ENCODE data around the gene WWC2. TPM values are rescaled to one million over a fixed set of nuclear protein-coding genes. Genes with fewer than 3 reads are reported as not detected.

WWC2 gene
- total RNA-seq, 6 experiments from 2014 or later: 86.3 to 114 (median 95.2) TPM

DNA sequence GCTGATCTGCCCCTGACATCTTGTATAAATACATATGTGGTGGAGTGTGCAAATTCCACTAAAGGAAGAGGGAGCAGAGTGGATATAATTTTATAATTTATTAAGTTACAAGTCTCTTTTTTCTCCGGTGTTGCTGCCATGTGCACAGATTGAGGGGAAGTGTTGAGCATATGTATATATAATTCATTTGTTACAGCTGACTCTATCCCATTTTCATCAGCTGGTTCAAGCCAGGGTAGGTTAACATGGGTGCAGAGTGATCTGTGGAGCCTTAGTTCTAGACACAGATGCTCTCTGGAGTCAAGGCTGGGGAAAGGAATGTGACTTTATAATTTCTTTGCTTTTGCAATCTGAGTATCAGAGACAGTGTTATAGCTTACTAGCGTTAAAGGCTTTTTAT, 103.5 kb downstream of the WWC2 start:
- Mint-ChIP-seq H3K4me3 (no peak overlapping the region), H3K4me1 (ENCODE audit: low read depth) (peaks cover 60% of the 10 kb centered on the region), H3K36me3 (ENCODE audit: low read depth) (peaks cover 23% of the 10 kb centered on the region), H3K27me3 (ENCODE audit: insufficient read depth) (no peaks in the 10 kb centered on the region; the same call in none of the 2 replicates), H3K9me3 (no peaks in the 10 kb centered on the region), H3K27ac (peak overlapping the region; percentile 57; the same call in 1 of the 2 replicates)
- DNase-seq: no peak
- TF ChIP-seq, protein P1, sequence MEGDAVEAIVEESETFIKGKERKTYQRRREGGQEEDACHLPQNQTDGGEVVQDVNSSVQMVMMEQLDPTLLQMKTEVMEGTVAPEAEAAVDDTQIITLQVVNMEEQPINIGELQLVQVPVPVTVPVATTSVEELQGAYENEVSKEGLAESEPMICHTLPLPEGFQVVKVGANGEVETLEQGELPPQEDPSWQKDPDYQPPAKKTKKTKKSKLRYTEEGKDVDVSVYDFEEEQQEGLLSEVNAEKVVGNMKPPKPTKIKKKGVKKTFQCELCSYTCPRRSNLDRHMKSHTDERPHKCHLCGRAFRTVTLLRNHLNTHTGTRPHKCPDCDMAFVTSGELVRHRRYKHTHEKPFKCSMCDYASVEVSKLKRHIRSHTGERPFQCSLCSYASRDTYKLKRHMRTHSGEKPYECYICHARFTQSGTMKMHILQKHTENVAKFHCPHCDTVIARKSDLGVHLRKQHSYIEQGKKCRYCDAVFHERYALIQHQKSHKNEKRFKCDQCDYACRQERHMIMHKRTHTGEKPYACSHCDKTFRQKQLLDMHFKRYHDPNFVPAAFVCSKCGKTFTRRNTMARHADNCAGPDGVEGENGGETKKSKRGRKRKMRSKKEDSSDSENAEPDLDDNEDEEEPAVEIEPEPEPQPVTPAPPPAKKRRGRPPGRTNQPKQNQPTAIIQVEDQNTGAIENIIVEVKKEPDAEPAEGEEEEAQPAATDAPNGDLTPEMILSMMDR (IDR thresholded peaks at IDR 0.05): no peak

DNA sequence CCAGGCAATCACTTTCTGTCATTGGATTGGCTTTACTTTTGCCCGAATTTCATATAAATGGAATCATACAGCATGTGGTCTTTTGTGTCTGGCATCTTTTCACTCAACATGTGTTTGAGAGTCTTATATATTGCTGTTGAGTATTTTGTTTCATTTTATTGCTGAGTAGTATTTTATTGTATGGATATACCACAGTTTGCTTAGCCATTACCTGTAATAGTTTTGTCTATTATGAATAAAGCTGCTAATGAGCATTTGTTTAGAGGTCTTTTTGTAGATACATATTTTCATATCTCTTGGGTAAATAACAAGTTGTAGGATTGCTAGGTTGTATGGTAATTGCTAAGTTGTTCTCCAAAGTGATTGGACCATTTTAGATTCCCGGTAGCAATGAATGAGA, 105.7 kb downstream of the WWC2 start:
- peaks cover 28% of the 10 kb centered on the region for H3K36me3 Mint-ChIP-seq (ENCODE audit: low read depth)

DNA sequence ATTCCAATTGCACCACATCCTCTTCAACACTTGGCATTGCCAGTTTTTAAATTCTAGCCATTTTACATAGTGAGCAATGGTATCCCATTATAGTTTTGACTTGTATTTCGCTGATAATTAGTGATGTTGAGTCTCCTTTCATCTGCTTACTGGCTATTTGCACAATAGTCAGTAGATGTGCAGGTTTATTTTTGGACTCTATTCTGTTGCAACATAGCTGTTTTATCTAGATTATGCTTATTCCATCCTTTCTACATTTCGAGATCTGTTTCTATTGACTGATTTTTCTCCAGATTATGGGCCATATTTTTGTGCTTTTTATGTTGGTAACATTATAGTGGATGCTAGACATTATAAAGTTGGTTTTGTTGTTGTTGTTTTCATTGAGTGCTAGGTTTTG, 106.1 kb downstream of the WWC2 start:
- no peak for DNase-seq
- TF ChIP-seq, protein P1 (IDR thresholded peaks at IDR 0.05): no peak
- Mint-ChIP-seq H3K27me3 (ENCODE audit: insufficient read depth) (no peaks in the 10 kb centered on the region; the same call in none of the 2 replicates), H3K4me3 (no peak overlapping the region), H3K36me3 (ENCODE audit: low read depth) (peaks cover 32% of the 10 kb centered on the region), H3K27ac (no peak overlapping the region), H3K9me3 (no peaks in the 10 kb centered on the region), H3K4me1 (ENCODE audit: low read depth) (peaks cover 49% of the 10 kb centered on the region)

More for the DNA sequence above, 105.7 kb downstream of the WWC2 start:
- Mint-ChIP-seq H3K27me3 (ENCODE audit: insufficient read depth) (no peaks in the 10 kb centered on the region; the same call in none of the 2 replicates), H3K9me3 (no peaks in the 10 kb centered on the region), H3K4me3 (no peak overlapping the region), H3K4me1 (ENCODE audit: low read depth) (peaks cover 53% of the 10 kb centered on the region), H3K27ac (no peak overlapping the region)
- DNase-seq: no peak
- TF ChIP-seq, protein P1 (IDR thresholded peaks at IDR 0.05): no peak

DNA sequence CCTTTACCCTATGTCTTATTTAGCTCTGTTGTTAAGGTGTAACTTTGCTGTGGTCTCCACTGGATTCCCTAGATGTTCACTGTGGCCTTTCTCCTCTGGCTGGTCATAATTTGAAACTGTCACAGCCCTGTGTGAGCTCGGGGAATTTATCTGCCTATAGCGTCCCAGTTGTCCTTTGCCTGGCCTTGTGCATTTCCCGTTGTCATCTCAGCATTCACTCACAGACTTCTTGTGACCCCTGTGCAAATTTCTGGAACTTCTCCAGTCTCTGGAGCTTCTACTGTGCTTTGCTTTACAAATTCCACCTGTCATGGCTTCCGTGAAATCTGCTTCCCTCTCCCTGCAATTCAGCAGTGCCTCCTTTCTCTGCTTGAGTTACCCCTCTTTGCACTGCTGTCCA, 106.7 kb downstream of the WWC2 start:
- Mint-ChIP-seq H3K9me3 (no peaks in the 10 kb centered on the region), H3K27me3 (ENCODE audit: insufficient read depth) (no peaks in the 10 kb centered on the region; the same call in none of the 2 replicates), H3K36me3 (ENCODE audit: low read depth) (peaks cover 33% of the 10 kb centered on the region), H3K27ac (no peak overlapping the region), H3K4me3 (no peak overlapping the region), H3K4me1 (ENCODE audit: low read depth) (peaks cover 44% of the 10 kb centered on the region)
- no peak for DNase-seq
- TF ChIP-seq, protein P1 (IDR thresholded peaks at IDR 0.05): no peak

DNA sequence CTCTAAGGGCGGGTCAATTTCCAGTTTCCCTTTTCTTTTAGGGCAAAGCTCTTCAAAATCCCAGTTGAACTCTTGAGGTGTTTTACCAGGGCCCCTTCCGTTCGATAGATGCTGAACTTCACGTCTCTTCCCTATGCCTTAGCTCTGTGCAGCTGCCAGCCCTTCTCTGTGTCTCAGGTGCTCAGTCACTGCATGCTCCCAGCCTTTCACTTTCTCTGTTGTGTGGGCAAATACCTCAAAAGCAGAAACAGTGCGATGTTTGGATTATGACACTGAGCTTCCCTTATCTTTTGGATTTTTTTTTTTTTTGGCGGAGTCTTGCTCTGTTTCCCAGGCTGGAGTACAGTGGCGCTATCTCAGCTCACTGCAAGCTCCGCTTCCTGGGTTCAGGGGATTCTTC, 112.5 kb downstream of the WWC2 start:
- Mint-ChIP-seq H3K4me1 (ENCODE audit: low read depth) (peaks cover 3% of the 10 kb centered on the region; the same call in 1 of the 2 replicates), H3K4me3 (no peak overlapping the region), H3K36me3 (ENCODE audit: low read depth) (peaks cover 33% of the 10 kb centered on the region), H3K9me3 (no peaks in the 10 kb centered on the region), H3K27me3 (ENCODE audit: insufficient read depth) (peaks cover 2% of the 10 kb centered on the region; the same call in 1 of the 2 replicates), H3K27ac (no peak overlapping the region)
- TF ChIP-seq, protein P1 (IDR thresholded peaks at IDR 0.05): no peak
- no peak for DNase-seq

DNA sequence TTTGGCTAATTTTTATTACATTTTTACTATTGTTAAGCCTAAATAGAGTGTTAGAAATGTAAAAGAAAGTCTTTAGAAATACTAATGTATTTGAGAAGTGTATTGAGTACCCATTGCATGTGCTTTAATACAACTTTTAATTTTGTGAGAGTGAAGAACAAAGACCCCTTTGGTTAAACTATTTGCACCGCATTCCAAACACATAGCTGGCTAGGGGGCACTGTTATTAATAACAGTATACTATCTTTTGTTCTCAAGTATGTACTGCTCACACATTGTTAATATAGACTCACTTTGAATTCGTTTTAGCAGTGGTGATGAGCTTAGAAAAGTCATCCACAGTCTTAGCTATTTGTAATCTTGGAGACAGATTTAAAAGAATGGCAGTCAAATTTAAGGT, 114.9 kb downstream of the WWC2 start:
- no peaks in the 10 kb centered on the region for H3K4me1 Mint-ChIP-seq (ENCODE audit: low read depth)
- H3K36me3 Mint-ChIP-seq (ENCODE audit: low read depth): peaks cover 23% of the 10 kb centered on the region
- no peak for DNase-seq
- no peak overlapping the region for H3K4me3 Mint-ChIP-seq
- H3K27ac Mint-ChIP-seq: no peak overlapping the region
- H3K9me3 Mint-ChIP-seq: no peaks in the 10 kb centered on the region
- TF ChIP-seq, protein P1 (IDR thresholded peaks at IDR 0.05): no peak
- H3K27me3 Mint-ChIP-seq (ENCODE audit: insufficient read depth): peaks cover 2% of the 10 kb centered on the region; the same call in 1 of the 2 replicates

Data from HFFc6 (cell line).